ENCODE measurements around the gene RIOK2. TPM values are rescaled to one million over a fixed set of nuclear protein-coding genes. Genes with fewer than 3 reads are reported as not detected.
"Not testable (repeated sequence)": the region's sequence is repeated elsewhere in the genome, so short reads cannot be mapped to it uniquely, and the experiment has no call there.

RIOK2 gene
- total RNA-seq, 2 donors from 2014 or later, result 23.9 to 24.9 TPM

GRCh38 chr5:97182571-97183099 lies 412 bp downstream of the RIOK2 start:
- H3K9me3 ChIP-seq, result no peaks in the 10 kb centered on the region
- peaks cover 3% of the 10 kb centered on the region for H3K36me3 ChIP-seq
- no peak for DNase-seq
- H3K27ac ChIP-seq, result peak overlapping the region; percentile 83
- no peaks in the 10 kb centered on the region for H3K27me3 ChIP-seq
- H3K9ac ChIP-seq (ENCODE audit: low read depth in 2 of 2, low read length in 2 of 2), result peak overlapping the region; percentile 86 to 96
- intact Hi-C loops (cut with DNase I), result no loop called here
- peaks cover 11% of the 10 kb centered on the region for H3K4me1 ChIP-seq
- no peak for TF ChIP-seq CTCF (IDR thresholded peaks at IDR 0.05)
- H3K4me3 ChIP-seq, result peak overlapping the region; percentile 61

GRCh38 chr5:97181856-97182545 lies 1.0 kb downstream of the RIOK2 start:
- Histone ChIP-seq H3K4me1 (peaks cover 11% of the 10 kb centered on the region), H3K9ac (ENCODE audit: low read depth in 2 of 2, low read length in 2 of 2) (peak overlapping the region; percentile 33 to 96), H3K27ac (no peak overlapping the region), H3K9me3 (no peaks in the 10 kb centered on the region), H3K4me3 (peak overlapping the region; percentile 61), H3K27me3 (no peaks in the 10 kb centered on the region), H3K36me3 (peaks cover 10% of the 10 kb centered on the region)
- no peak for TF ChIP-seq CTCF (IDR thresholded peaks at IDR 0.05)
- intact Hi-C loops (cut with DNase I), result no loop called here
- DNase-seq, result no peak

- intact Hi-C loops (cut with DNase I); H3K9me3 ChIP-seq; H3K27ac ChIP-seq; DNase-seq; H3K27me3 ChIP-seq; H3K9ac ChIP-seq (ENCODE audit: low read depth in 2 of 2, low read length in 2 of 2); H3K4me3 ChIP-seq: not testable (repeated sequence)
- Histone ChIP-seq H3K4me1 (peaks cover 11% of the 10 kb centered on the region), H3K36me3 (peaks cover 10% of the 10 kb centered on the region)
Observed at GRCh38 chr5:97179457-97179856, 3.6 kb downstream of the RIOK2 start.

- Histone ChIP-seq H3K9me3 (no peaks in the 10 kb centered on the region), H3K4me1 (no peaks in the 10 kb centered on the region), H3K9ac (ENCODE audit: low read depth in 2 of 2, low read length in 2 of 2) (no peak overlapping the region), H3K27ac (no peak overlapping the region), H3K36me3 (peaks cover 11% of the 10 kb centered on the region), H3K27me3 (no peaks in the 10 kb centered on the region), H3K4me3 (no peak overlapping the region)
- intact Hi-C loops (cut with DNase I), result no loop called here
- TF ChIP-seq CTCF (IDR thresholded peaks at IDR 0.05), result no peak
- DNase-seq, result no peak
Observed at GRCh38 chr5:97172227-97172626, 10.8 kb downstream of the RIOK2 start.

GRCh38 chr5:97171703-97172102 lies 11.3 kb downstream of the RIOK2 start:
- Histone ChIP-seq H3K4me3 (no peak overlapping the region), H3K36me3 (peaks cover 8% of the 10 kb centered on the region), H3K9ac (ENCODE audit: low read depth in 2 of 2, low read length in 2 of 2) (no peak overlapping the region), H3K4me1 (no peaks in the 10 kb centered on the region), H3K9me3 (no peaks in the 10 kb centered on the region), H3K27me3 (no peaks in the 10 kb centered on the region), H3K27ac (no peak overlapping the region)
- no peak for TF ChIP-seq CTCF (IDR thresholded peaks at IDR 0.05)
- DNase-seq, result no peak
- intact Hi-C loops (cut with DNase I), result no loop called here

- Histone ChIP-seq H3K36me3 (peaks cover 5% of the 10 kb centered on the region), H3K4me3 (no peak overlapping the region), H3K27ac (no peak overlapping the region), H3K27me3 (no peaks in the 10 kb centered on the region), H3K4me1 (no peaks in the 10 kb centered on the region), H3K9ac (ENCODE audit: low read depth in 2 of 2, low read length in 2 of 2) (no peak overlapping the region), H3K9me3 (no peaks in the 10 kb centered on the region)
- DNase-seq, result no peak
- no peak for TF ChIP-seq CTCF (IDR thresholded peaks at IDR 0.05)
- intact Hi-C loops (cut with DNase I), result loop anchor here (10.0 kb wide), 1 partner anchor 553 kb away; no protein-coding TSS in a partner anchor
Observed at GRCh38 chr5:97167435-97167834, 15.6 kb downstream of the RIOK2 start.

Measured in colonic mucosa (tissue), 4 donors.